H1 (cell line): ENCODE data around the gene GMPR. TPM values are rescaled to one million over a fixed set of nuclear protein-coding genes. Genes with fewer than 3 reads are reported as not detected.

Experiments
- CTCF ChIA-PET: fragments of 300-600 bp; sonication (Branson Sonifier 250); formaldehyde crosslinking; loops from one replicate; lab custom pipeline; 2021; ENCODE audit not compliant: partially characterized antibody; lab: Charles Lee
- POLR2A ChIA-PET: fragments of 300-600 bp; sonication (Branson Sonifier 250); formaldehyde crosslinking; loops from one replicate; lab custom pipeline; 2021; ENCODE audit warnings: inconsistent platforms; ENCODE audit not compliant: partially characterized antibody; lab: Charles Lee
- DNase-seq, 2 experiments: peaks; one replicate each; pipeline versions ENCODE4 v3.0.0 to v3.0.0-alpha.2; 2010 to 2022; ENCODE audit warnings: low spot score in 2 of 2, low read depth in 1 of 2, mixed read lengths in 1 of 2
- FAIRE-seq: peaks from 2 replicates; lab custom pipeline; 2011; peaks lifted over from hg19 to GRCh38; lab: Jason Lieb, UNC
- H2AFZ ChIP-seq: 2 replicates; pipeline ENCODE4 v1.8.1; 2012; ENCODE audit warnings: low read length, inconsistent platforms
- H2AK5ac ChIP-seq: 2 replicates; pipeline ENCODE4 v1.6.1; 2013; ENCODE audit warnings: low read depth, low read length
- H2BK120ac ChIP-seq: replicated peaks from 2 replicates; pipeline ENCODE3; 2013; ENCODE audit warnings: low read depth, low read length, inconsistent platforms
- H2BK12ac ChIP-seq: 2 replicates; pipeline ENCODE4 v1.6.1; 2013; ENCODE audit warnings: low read depth, low read length
- H2BK15ac ChIP-seq: 2 replicates; pipeline ENCODE4 v1.6.1; 2013; ENCODE audit warnings: low read length
- H2BK20ac ChIP-seq: 2 replicates; pipeline ENCODE4 v1.6.1; 2013; ENCODE audit warnings: low read length
- H2BK5ac ChIP-seq: 2 replicates; pipeline ENCODE4 v1.6.1; 2013; ENCODE audit warnings: low read depth, low read length
- H3K14ac ChIP-seq: 2 replicates; pipeline ENCODE4 v1.6.1; 2013; ENCODE audit warnings: inconsistent platforms; ENCODE audit not compliant: insufficient read length
- H3K18ac ChIP-seq: 2 replicates; pipeline ENCODE4 v1.6.1; 2013; ENCODE audit warnings: low read length; ENCODE audit errors: extremely low read depth
- H3K23ac ChIP-seq: 2 replicates; pipeline ENCODE4 v1.6.1; 2013; ENCODE audit warnings: inconsistent platforms; ENCODE audit not compliant: insufficient read length
- H3K23me2 ChIP-seq: 2 replicates; pipeline ENCODE4 v1.6.1; 2013; ENCODE audit warnings: low read depth, low read length
- H3K27ac ChIP-seq: 2 replicates; pipeline ENCODE4 v1.6.1; 2011; ENCODE audit warnings: low read depth, low read length, inconsistent platforms
- H3K27me3 ChIP-seq, 4 experiments: replicated peaks in 1 of 4; 1 replicate in 1 of 4; 2 replicates in 3 of 4; pipeline versions ENCODE4 v1.6.1 to v1.8.1; 2011 to 2013; ENCODE audit warnings: low read length in 3 of 4, mild to moderate bottlenecking in 3 of 4, inconsistent platforms in 2 of 4, mixed read lengths in 2 of 4, moderate library complexity in 1 of 4; ENCODE audit not compliant: control insufficient read depth in 3 of 4, insufficient read depth in 3 of 4; ENCODE audit errors: extremely low read depth in 1 of 4
- H3K36me3 ChIP-seq, 4 experiments: 2 replicates each; pipeline versions ENCODE4 v1.6.1 to v1.8.1; 2011 to 2013; ENCODE audit warnings: mild to moderate bottlenecking in 4 of 4, low read length in 3 of 4, moderate library complexity in 2 of 4, control low read depth in 1 of 4, inconsistent platforms in 1 of 4; ENCODE audit not compliant: insufficient read depth in 4 of 4, control insufficient read depth in 2 of 4
- H3K4ac ChIP-seq: replicated peaks from 2 replicates; pipeline ENCODE3; 2013; ENCODE audit warnings: low read length, low read depth, mixed read lengths, inconsistent platforms; ENCODE audit not compliant: insufficient read length
- H3K4me1 ChIP-seq, 4 experiments: replicated peaks in 1 of 4; 1 replicate in 1 of 4; 2 replicates in 3 of 4; pipeline versions ENCODE4 v1.6.1 to v1.8.1; 2011 to 2013; ENCODE audit warnings: low read length in 3 of 4, inconsistent platforms in 2 of 4, mixed read lengths in 1 of 4; ENCODE audit not compliant: insufficient read depth in 4 of 4, control insufficient read depth in 3 of 4
- H3K4me2 ChIP-seq, 2 experiments: 2 replicates each; pipeline versions ENCODE4 v1.6.1 to v1.8.1; 2011 to 2013; ENCODE audit warnings: low read depth in 2 of 2, low read length in 2 of 2, control low read depth in 1 of 2, inconsistent platforms in 1 of 2, mild to moderate bottlenecking in 1 of 2; ENCODE audit not compliant: insufficient read depth in 1 of 2
- H3K4me3 ChIP-seq, 4 experiments: fragments of 200-600, 300-600 bp in 1 of 4; sonication (generic), shearing (Covaris generic), sonication (Bioruptor Twin) in 1 of 4; 2 replicates each; pipeline versions ENCODE4 v1.5.1 to v1.8.1; 2011 to 2016; ENCODE audit warnings: low read length in 4 of 4, low read depth in 3 of 4, control low read depth in 2 of 4, inconsistent platforms in 2 of 4, mild to moderate bottlenecking in 2 of 4, mixed read lengths in 1 of 4, moderate library complexity in 1 of 4; ENCODE audit not compliant: insufficient read depth in 2 of 4; ENCODE audit errors: extremely low read depth in 1 of 4
- H3K56ac ChIP-seq: replicated peaks from 2 replicates; pipeline ENCODE3; 2013; ENCODE audit warnings: low read depth, mild to moderate bottlenecking, mixed read lengths, low read length, inconsistent platforms; ENCODE audit not compliant: insufficient read length
- H3K79me1 ChIP-seq: 2 replicates; pipeline ENCODE4 v1.6.1; 2013; ENCODE audit warnings: low read depth, low read length, control low read depth
- H3K79me2 ChIP-seq, 2 experiments: 2 replicates each; pipeline versions ENCODE4 v1.6.1 to v1.8.1; 2012 to 2013; ENCODE audit warnings: low read length in 2 of 2, mild to moderate bottlenecking in 2 of 2, inconsistent platforms in 1 of 2; ENCODE audit not compliant: insufficient read depth in 2 of 2, control insufficient read depth in 1 of 2
- H3K9ac ChIP-seq, 4 experiments: replicated peaks in 1 of 4; 1 replicate in 1 of 4; 2 replicates in 3 of 4; pipeline versions ENCODE4 v1.6.1 to v1.8.1; 2011 to 2013; ENCODE audit warnings: low read depth in 3 of 4, low read length in 3 of 4, control low read depth in 2 of 4, mild to moderate bottlenecking in 2 of 4, moderate library complexity in 2 of 4, inconsistent platforms in 1 of 4; ENCODE audit errors: extremely low read depth in 1 of 4
- H3K9me3 ChIP-seq, 2 experiments: 2 replicates each; pipeline versions ENCODE4 v1.6.1 to v1.8.1; 2012 to 2013; ENCODE audit warnings: mild to moderate bottlenecking in 2 of 2, moderate library complexity in 2 of 2, control low read depth in 1 of 2, inconsistent platforms in 1 of 2, low read depth in 1 of 2, low read length in 1 of 2, mixed read lengths in 1 of 2; ENCODE audit not compliant: insufficient read depth in 2 of 2
- H4K20me1 ChIP-seq, 2 experiments: replicated peaks in 1 of 2; 2 replicates each; pipeline versions ENCODE3 to v1.8.1; 2011 to 2013; ENCODE audit warnings: inconsistent platforms in 2 of 2, low read length in 2 of 2, mild to moderate bottlenecking in 1 of 2; ENCODE audit not compliant: insufficient read depth in 2 of 2, control insufficient read depth in 1 of 2
- H4K5ac ChIP-seq: 2 replicates; pipeline ENCODE4 v1.6.1; 2013; ENCODE audit warnings: low read length, low read depth, mixed read lengths, inconsistent platforms; ENCODE audit not compliant: insufficient read length
- H4K8ac ChIP-seq: 2 replicates; pipeline ENCODE4 v1.8.0; 2013; ENCODE audit warnings: mild to moderate bottlenecking, moderate library complexity, low read length, inconsistent platforms; ENCODE audit not compliant: insufficient read depth; ENCODE audit errors: extremely low read depth
- H4K91ac ChIP-seq: replicated peaks from 2 replicates; pipeline ENCODE3; 2013; ENCODE audit warnings: low read length, mixed read lengths, inconsistent platforms; ENCODE audit not compliant: insufficient read length
- BCL11A ChIP-seq, 2 experiments: IDR thresholded peaks; one replicate each; pipeline ENCODE4 v1.6.1; 2011; ENCODE audit warnings: low read depth in 2 of 2, low read length in 2 of 2, mild to moderate bottlenecking in 2 of 2
- WGBS, 2 experiments: shearing (Covaris generic) in 1 of 2; methylation state at CpG; one replicate each; pipeline versions ENCODE4 v1.1.6 to v1.1.7; 2013 to 2015; ENCODE audit warnings: low lambda C conversion rate in 2 of 2, mixed read lengths in 2 of 2, inconsistent platforms in 1 of 2, low coverage in 1 of 2, missing lambda C conversion rate in 1 of 2; ENCODE audit not compliant: insufficient replicate concordance in 2 of 2, insufficient coverage in 1 of 2, insufficient read length in 1 of 2; ENCODE audit errors: extremely low coverage in 1 of 2, missing lambda C conversion rate in 1 of 2; 5-methylcytosine and 5-hydroxymethylcytosine counted together
- polyA plus RNA-seq, 7 experiments: library from polyadenylated mRNA; depleted of rRNA in 3 of 7; stranded (reverse) in 5 of 7; unstranded in 2 of 7; fragments of >200 nt in 5 of 7; fragments of 200-250 nt in 2 of 7; gene quantifications; 1 replicate in 5 of 7; 2 replicates in 1 of 7; 4 replicates in 1 of 7; pipeline versions ENCODE4 v1.2.1 to v1.2.3, GENCODE V29; 2011 to 2013; ENCODE audit warnings: missing spikeins in 2 of 7, mixed read lengths in 2 of 7
- total RNA-seq: library from RNA; stranded (reverse); fragmentation: NEBNext Ultra II Directional; extraction: Animal tissue kit (Norgen Biotek cat#: 25700); gene quantifications from 2 replicates; pipeline ENCODE4 v1.2.1, GENCODE V29; 2021

Gene GMPR
- total and polyA plus RNA-seq, 2 of the 8 experiments (the other 6 are each of a cell fraction or from before 2014, with no cell fraction given), result 0.99 to 1.2 TPM

- no peak overlapping the region for H3K9ac ChIP-seq
- H4K20me1 ChIP-seq, result no peaks in the 10 kb centered on the region
- 89% methylated on average over 8 of the region's 8 CpGs; no CpG with 5 or more reads in 1 of the 2 experiments for WGBS, 2 experiments
- H3K4me3 ChIP-seq, result no peak overlapping the region
- H4K8ac ChIP-seq, result no peak overlapping the region
- no peak for TF ChIP-seq BCL11A (IDR thresholded peaks at IDR 0.05; ENCODE audit: low read depth in 2 of 2, low read length in 2 of 2)
- H4K5ac ChIP-seq, result no peak overlapping the region
- H2BK15ac ChIP-seq, result no peak overlapping the region
- H3K56ac ChIP-seq, result no peak overlapping the region
- H3K18ac ChIP-seq, result no peak overlapping the region
- no peak overlapping the region for H2BK5ac ChIP-seq
- H2BK120ac ChIP-seq, result no peak overlapping the region
- no peak overlapping the region for H3K4ac ChIP-seq
- H2AFZ ChIP-seq, result no peak overlapping the region
- H3K27ac ChIP-seq, result no peak overlapping the region
- H3K79me1 ChIP-seq, result no peaks in the 10 kb centered on the region
- no peaks in the 10 kb centered on the region for H3K79me2 ChIP-seq
- peaks cover 11% of the 10 kb centered on the region for H3K23me2 ChIP-seq
- H3K36me3 ChIP-seq, result no peaks in the 10 kb centered on the region; a peak in 1 of 8 replicates
- H3K9me3 ChIP-seq, result no peaks in the 10 kb centered on the region
- H3K4me1 ChIP-seq, result peaks cover 2 to 8% (median 3%) of the 10 kb centered on the region in 4 experiments; a peak in 6 of 7 replicates
- H2BK12ac ChIP-seq, result no peak overlapping the region
- peaks cover 7 to 26% (median 21%) of the 10 kb centered on the region in 4 experiments for H3K27me3 ChIP-seq
- H2AK5ac ChIP-seq, result no peak overlapping the region
- no peak overlapping the region for H3K4me2 ChIP-seq
- H3K23ac ChIP-seq, result no peak overlapping the region
- DNase-seq, result no peak
- no peak overlapping the region for H3K14ac ChIP-seq
- H4K91ac ChIP-seq, result no peak overlapping the region
- H2BK20ac ChIP-seq, result no peak overlapping the region
- ChIA-PET POLR2A (no interaction called here), CTCF (interaction anchor here (0.6 to 9.0 kb wide), 4 partner anchors 13 to 43 kb away, joined by 3 to 57 read pairs (median 15); no protein-coding TSS in a partner anchor)
- FAIRE-seq, result no peak
These were observed 4.7 kb downstream of the GMPR start for GRCh38 chr6:16243055-16243454.
